ENCODE data around the gene CHST15.

The CHST15 gene

GRCh38 chr10:124017729-124018128, 75.7 kb downstream of the CHST15 start:
- no peaks in the 10 kb centered on the region for H3K79me2 ChIP-seq (ENCODE audit: control insufficient read depth, insufficient read depth, low read length, unreplicated experiment)
- no peak overlapping the region for H3K27ac ChIP-seq (ENCODE audit: low read depth, low read length)
- no peaks in the 10 kb centered on the region for H3K4me1 ChIP-seq (ENCODE audit: control insufficient read depth, insufficient read depth, low read length, unreplicated experiment)
- H3K4me3 ChIP-seq (ENCODE audit: low read depth, low read length), result no peak overlapping the region
- H3K27me3 ChIP-seq (ENCODE audit: insufficient read depth, low read length), result 0 out of 2 replicates have a peak, but pooled peaks cover 4% of the 10 kb centered on the region
- no peak overlapping the region for H2AFZ ChIP-seq (ENCODE audit: low read length, unreplicated experiment)
- H3K36me3 ChIP-seq (ENCODE audit: insufficient read depth, low read length), result no peaks in the 10 kb centered on the region

DNA sequence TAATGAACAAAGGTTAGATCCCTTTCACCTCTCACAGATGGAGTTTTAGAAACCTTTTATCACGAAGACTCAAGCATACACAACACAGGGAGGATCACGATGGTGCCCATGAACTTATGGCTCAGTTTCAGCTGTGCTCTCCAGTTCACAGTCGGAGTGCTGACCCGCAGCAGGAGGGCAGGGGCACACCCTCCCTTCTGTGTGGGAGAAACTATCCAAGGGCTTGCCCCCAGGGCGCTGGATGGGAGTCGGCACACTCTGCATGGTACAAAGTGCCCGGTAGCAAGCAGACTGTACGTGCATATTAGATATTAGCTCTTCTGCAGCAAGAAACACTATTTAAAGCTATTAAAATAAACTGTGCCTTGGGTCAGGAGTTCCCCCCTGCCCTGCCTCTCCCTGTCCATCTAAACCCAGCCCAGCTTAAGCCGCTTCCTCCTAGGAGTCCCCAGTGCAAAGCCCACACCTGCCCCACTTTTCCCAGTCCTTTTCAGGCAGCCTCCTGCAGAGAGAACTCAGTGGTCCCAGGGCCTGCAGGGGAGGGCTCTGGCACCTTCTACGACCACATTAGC, 76.5 kb downstream of the CHST15 start:
- no peaks in the 10 kb centered on the region for H3K36me3 ChIP-seq (ENCODE audit: insufficient read depth, low read length)
- H3K4me1 ChIP-seq (ENCODE audit: control insufficient read depth, insufficient read depth, low read length, unreplicated experiment), result no peaks in the 10 kb centered on the region
- H3K79me2 ChIP-seq (ENCODE audit: control insufficient read depth, insufficient read depth, low read length, unreplicated experiment), result no peaks in the 10 kb centered on the region
- 0 out of 2 replicates have a peak, but pooled peaks cover 4% of the 10 kb centered on the region for H3K27me3 ChIP-seq (ENCODE audit: insufficient read depth, low read length)
- no peak overlapping the region for H3K27ac ChIP-seq (ENCODE audit: low read depth, low read length)
- H3K4me3 ChIP-seq (ENCODE audit: low read depth, low read length), result no peak overlapping the region
- no peak overlapping the region for H2AFZ ChIP-seq (ENCODE audit: low read length, unreplicated experiment)

- Histone ChIP-seq H3K79me2 (ENCODE audit: control insufficient read depth, insufficient read depth, low read length, unreplicated experiment) (no peaks in the 10 kb centered on the region), H3K27ac (ENCODE audit: low read depth, low read length) (no peak overlapping the region), H3K4me1 (ENCODE audit: control insufficient read depth, insufficient read depth, low read length, unreplicated experiment) (no peaks in the 10 kb centered on the region), H3K4me3 (ENCODE audit: low read depth, low read length) (no peak overlapping the region), H3K27me3 (ENCODE audit: insufficient read depth, low read length) (0 out of 2 replicates have a peak, but pooled peaks cover 4% of the 10 kb centered on the region), H2AFZ (ENCODE audit: low read length, unreplicated experiment) (no peak overlapping the region), H3K36me3 (ENCODE audit: insufficient read depth, low read length) (no peaks in the 10 kb centered on the region)
Measured at GRCh38 chr10:124015991-124016390, 77.4 kb downstream of the CHST15 start.

GRCh38 chr10:124014416-124015154, 78.8 kb downstream of the CHST15 start:
- Histone ChIP-seq H3K4me1 (ENCODE audit: control insufficient read depth, insufficient read depth, low read length, unreplicated experiment) (peaks cover 2% of the 10 kb centered on the region), H2AFZ (ENCODE audit: low read length, unreplicated experiment) (no peak overlapping the region), H3K79me2 (ENCODE audit: control insufficient read depth, insufficient read depth, low read length, unreplicated experiment) (no peaks in the 10 kb centered on the region), H3K27ac (ENCODE audit: low read depth, low read length) (no peak overlapping the region), H3K4me3 (ENCODE audit: low read depth, low read length) (no peak overlapping the region), H3K27me3 (ENCODE audit: insufficient read depth, low read length) (0 out of 2 replicates have a peak, but pooled peaks cover 4% of the 10 kb centered on the region), H3K36me3 (ENCODE audit: insufficient read depth, low read length) (no peaks in the 10 kb centered on the region)

DNA sequence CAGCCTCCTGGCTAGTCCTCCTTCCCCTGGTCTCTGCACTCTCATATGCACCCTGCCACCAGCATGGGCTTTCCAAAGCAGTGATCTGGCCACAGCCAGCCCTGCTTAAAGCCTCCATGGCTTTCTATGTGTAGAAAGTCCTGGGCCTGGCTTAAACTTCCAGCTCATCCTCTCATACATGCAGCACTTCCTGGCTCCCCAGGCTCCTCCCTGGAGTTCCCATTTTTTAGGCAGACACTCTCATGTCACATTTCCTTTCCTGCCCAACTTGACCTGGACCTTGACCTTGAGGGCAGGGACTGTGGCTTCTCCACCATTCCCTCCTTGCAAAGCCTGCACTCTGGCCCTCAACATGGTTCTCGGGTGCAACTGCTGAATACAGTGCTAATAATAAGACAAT, 79.5 kb downstream of the CHST15 start:
- H3K4me3 ChIP-seq (ENCODE audit: low read depth, low read length), result no peak overlapping the region
- no peak overlapping the region for H2AFZ ChIP-seq (ENCODE audit: low read length, unreplicated experiment)
- H3K36me3 ChIP-seq (ENCODE audit: insufficient read depth, low read length), result no peaks in the 10 kb centered on the region
- 0 out of 2 replicates have a peak, but pooled peaks cover 4% of the 10 kb centered on the region for H3K27me3 ChIP-seq (ENCODE audit: insufficient read depth, low read length)
- no peaks in the 10 kb centered on the region for H3K79me2 ChIP-seq (ENCODE audit: control insufficient read depth, insufficient read depth, low read length, unreplicated experiment)
- H3K4me1 ChIP-seq (ENCODE audit: control insufficient read depth, insufficient read depth, low read length, unreplicated experiment), result peaks cover 4% of the 10 kb centered on the region
- no peak overlapping the region for H3K27ac ChIP-seq (ENCODE audit: low read depth, low read length)

DNA sequence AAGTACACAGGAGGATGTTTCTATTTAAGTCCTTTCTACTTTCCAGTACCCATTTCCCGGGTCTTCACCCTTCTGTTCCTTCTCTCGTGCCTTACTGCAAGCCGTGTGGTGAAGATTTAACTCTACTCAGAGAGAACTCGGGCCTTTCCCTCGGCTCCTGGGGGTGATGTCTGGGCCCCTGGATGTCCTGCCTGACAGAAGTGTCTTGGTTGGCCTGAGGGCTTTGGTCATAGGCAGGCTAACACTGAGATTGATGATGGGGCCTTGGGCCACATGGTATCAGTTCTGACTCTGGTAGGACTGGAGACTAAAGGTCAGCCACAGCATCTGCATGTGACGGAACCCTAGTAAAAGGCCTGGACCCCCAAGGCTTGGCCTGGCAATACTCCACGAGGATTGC, 80.4 kb downstream of the CHST15 start:
- no peak overlapping the region for H2AFZ ChIP-seq (ENCODE audit: low read length, unreplicated experiment)
- H3K27me3 ChIP-seq (ENCODE audit: insufficient read depth, low read length), result 0 out of 2 replicates have a peak, but pooled peaks cover 4% of the 10 kb centered on the region
- H3K27ac ChIP-seq (ENCODE audit: low read depth, low read length), result no peak overlapping the region
- H3K79me2 ChIP-seq (ENCODE audit: control insufficient read depth, insufficient read depth, low read length, unreplicated experiment), result no peaks in the 10 kb centered on the region
- H3K36me3 ChIP-seq (ENCODE audit: insufficient read depth, low read length), result no peaks in the 10 kb centered on the region
- H3K4me3 ChIP-seq (ENCODE audit: low read depth, low read length), result no peak overlapping the region
- peaks cover 4% of the 10 kb centered on the region for H3K4me1 ChIP-seq (ENCODE audit: control insufficient read depth, insufficient read depth, low read length, unreplicated experiment)

DNA sequence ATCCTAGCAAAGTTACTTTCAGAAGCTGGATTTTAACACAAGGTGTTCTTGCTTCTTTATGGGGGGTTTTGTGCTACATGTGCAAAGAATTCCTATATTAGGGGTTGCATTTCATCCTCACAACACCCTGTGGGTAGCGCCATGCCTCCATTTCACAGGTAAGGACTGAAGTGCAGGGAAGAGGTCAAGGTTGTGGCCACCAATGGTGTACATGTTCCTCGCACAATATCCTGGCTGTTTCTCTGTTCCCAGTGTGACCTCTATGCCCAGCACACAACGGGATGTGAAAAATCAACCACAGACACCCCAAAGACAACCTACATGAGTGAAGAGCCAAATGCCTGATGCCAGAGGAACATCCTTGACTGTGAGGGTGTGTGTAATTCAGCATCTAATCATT, 80.8 kb downstream of the CHST15 start:
- Histone ChIP-seq H3K27me3 (ENCODE audit: insufficient read depth, low read length) (0 out of 2 replicates have a peak, but pooled peaks cover 4% of the 10 kb centered on the region), H3K79me2 (ENCODE audit: control insufficient read depth, insufficient read depth, low read length, unreplicated experiment) (no peaks in the 10 kb centered on the region), H2AFZ (ENCODE audit: low read length, unreplicated experiment) (no peak overlapping the region), H3K36me3 (ENCODE audit: insufficient read depth, low read length) (no peaks in the 10 kb centered on the region), H3K27ac (ENCODE audit: low read depth, low read length) (no peak overlapping the region), H3K4me3 (ENCODE audit: low read depth, low read length) (no peak overlapping the region), H3K4me1 (ENCODE audit: control insufficient read depth, insufficient read depth, low read length, unreplicated experiment) (peaks cover 4% of the 10 kb centered on the region)

- Histone ChIP-seq H3K79me2 (ENCODE audit: control insufficient read depth, insufficient read depth, low read length, unreplicated experiment) (no peaks in the 10 kb centered on the region), H3K27me3 (ENCODE audit: insufficient read depth, low read length) (0 out of 2 replicates have a peak, but pooled peaks cover under 1% of the 10 kb centered on the region), H3K36me3 (ENCODE audit: insufficient read depth, low read length) (no peaks in the 10 kb centered on the region), H3K27ac (ENCODE audit: low read depth, low read length) (no peak overlapping the region), H3K4me1 (ENCODE audit: control insufficient read depth, insufficient read depth, low read length, unreplicated experiment) (peaks cover 4% of the 10 kb centered on the region), H2AFZ (ENCODE audit: low read length, unreplicated experiment) (no peak overlapping the region), H3K4me3 (ENCODE audit: low read depth, low read length) (no peak overlapping the region)
Measured at GRCh38 chr10:124012066-124012465, 81.3 kb downstream of the CHST15 start.

GRCh38 chr10:124011464-124011863, 81.9 kb downstream of the CHST15 start:
- no peaks in the 10 kb centered on the region for H3K27me3 ChIP-seq (ENCODE audit: insufficient read depth, low read length)
- H3K36me3 ChIP-seq (ENCODE audit: insufficient read depth, low read length), result no peaks in the 10 kb centered on the region
- no peak overlapping the region for H3K4me3 ChIP-seq (ENCODE audit: low read depth, low read length)
- no peak overlapping the region for H3K27ac ChIP-seq (ENCODE audit: low read depth, low read length)
- H3K79me2 ChIP-seq (ENCODE audit: control insufficient read depth, insufficient read depth, low read length, unreplicated experiment), result no peaks in the 10 kb centered on the region
- H2AFZ ChIP-seq (ENCODE audit: low read length, unreplicated experiment), result no peak overlapping the region
- peaks cover 4% of the 10 kb centered on the region for H3K4me1 ChIP-seq (ENCODE audit: control insufficient read depth, insufficient read depth, low read length, unreplicated experiment)

DNA sequence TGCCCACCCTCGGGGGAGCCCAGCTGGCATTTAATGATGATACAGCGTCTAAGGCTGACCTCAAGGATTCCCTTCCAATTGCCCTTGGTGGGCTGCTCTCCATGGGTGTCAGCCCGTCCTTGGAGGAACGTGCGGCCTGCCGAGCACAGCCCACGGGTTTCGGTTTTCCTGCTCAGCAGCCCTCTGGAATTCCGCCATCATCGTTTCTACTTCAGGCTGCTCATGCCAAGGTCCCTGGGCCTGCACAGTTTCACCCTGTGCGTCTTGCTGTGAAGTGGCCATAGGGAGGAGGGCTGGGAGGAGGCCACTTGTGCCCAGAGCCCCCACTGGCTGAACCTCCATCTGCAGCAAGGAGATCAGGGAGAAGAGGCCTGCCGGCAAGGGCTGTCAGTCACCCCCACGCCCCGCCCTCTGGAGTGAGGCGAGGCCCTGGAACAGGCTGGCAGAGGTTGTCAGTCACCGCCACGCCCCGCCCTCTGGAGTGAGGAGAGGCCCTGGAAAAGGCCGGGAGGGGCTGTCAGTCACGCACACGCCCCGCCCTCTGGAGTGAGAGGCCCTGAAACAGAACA, 82.8 kb downstream of the CHST15 start:
- Histone ChIP-seq H2AFZ (ENCODE audit: low read length, unreplicated experiment) (no peak overlapping the region), H3K27ac (ENCODE audit: low read depth, low read length) (no peak overlapping the region), H3K4me1 (ENCODE audit: control insufficient read depth, insufficient read depth, low read length, unreplicated experiment) (peaks cover 4% of the 10 kb centered on the region), H3K79me2 (ENCODE audit: control insufficient read depth, insufficient read depth, low read length, unreplicated experiment) (no peaks in the 10 kb centered on the region), H3K36me3 (ENCODE audit: insufficient read depth, low read length) (no peaks in the 10 kb centered on the region), H3K27me3 (ENCODE audit: insufficient read depth, low read length) (no peaks in the 10 kb centered on the region), H3K4me3 (ENCODE audit: low read depth, low read length) (no peak overlapping the region)

DNA sequence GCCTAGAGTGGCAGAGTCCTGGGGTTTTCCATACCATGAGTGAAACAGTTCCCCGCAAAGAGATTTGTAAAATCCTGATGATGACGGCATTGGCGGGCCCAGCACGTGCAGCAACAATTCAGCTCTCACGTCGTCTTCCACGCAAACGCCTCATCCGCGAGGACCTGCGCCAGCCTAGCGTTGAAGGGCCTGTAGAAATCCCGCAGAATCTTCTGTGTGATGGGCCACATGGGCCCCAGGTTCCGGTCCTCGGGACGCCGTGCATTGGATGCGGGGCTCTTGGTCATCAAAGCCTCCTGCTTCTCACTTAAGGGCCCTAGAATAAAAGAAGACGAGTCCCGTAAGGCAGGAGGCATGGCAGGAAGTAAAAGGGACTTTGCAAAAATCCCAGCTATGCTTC, 83.4 kb downstream of the CHST15 start:
- H3K36me3 ChIP-seq (ENCODE audit: insufficient read depth, low read length), result no peaks in the 10 kb centered on the region
- H3K4me1 ChIP-seq (ENCODE audit: control insufficient read depth, insufficient read depth, low read length, unreplicated experiment), result peaks cover 4% of the 10 kb centered on the region
- no peaks in the 10 kb centered on the region for H3K79me2 ChIP-seq (ENCODE audit: control insufficient read depth, insufficient read depth, low read length, unreplicated experiment)
- H3K27ac ChIP-seq (ENCODE audit: low read depth, low read length), result no peak overlapping the region
- no peak overlapping the region for H3K4me3 ChIP-seq (ENCODE audit: low read depth, low read length)
- H2AFZ ChIP-seq (ENCODE audit: low read length, unreplicated experiment), result no peak overlapping the region
- no peaks in the 10 kb centered on the region for H3K27me3 ChIP-seq (ENCODE audit: insufficient read depth, low read length)
